Pancreas (tissue), 10 donors: ENCODE measurements around the gene AOPEP. TPM values are rescaled to one million over a fixed set of nuclear protein-coding genes. Genes with fewer than 3 reads are reported as not detected.

Experiments
- ATAC-seq, 4 donors: fragments of 200-7000 bp; cut with Tn5 transposase; one replicate each; pipeline versions ENCODE4 v1.8.0 to v1.9.1; 2020; ENCODE audit warnings: mild to moderate bottlenecking in 4 of 4, moderate library complexity in 4 of 4
- DNase-seq, 6 donors: peaks; one replicate each; pipeline ENCODE4 v3.0.0-alpha.2; 2020
- FAIRE-seq: peaks from 2 replicates; lab custom pipeline; 2012; peaks lifted over from hg19 to GRCh38; lab: Jason Lieb, UNC
- H3K27ac ChIP-seq, 4 donors: fragments of 200-600 bp; sonication (generic); 1 replicate in 3 of 4; 2 replicates in 1 of 4; pipeline versions ENCODE4 v1.5.0 to v1.8.0; 2020
- H3K27me3 ChIP-seq, 4 donors: fragments of 200-600 bp; one replicate each; pipeline ENCODE4 v1.8.0; 2021
- H3K36me3 ChIP-seq, 3 donors: fragments of 200-600 bp; sonication (generic) in 1 of 3; one replicate each; pipeline versions ENCODE4 v1.5.0 to v1.8.0; 2020 to 2021
- H3K4me1 ChIP-seq, 3 donors: fragments of 200-600 bp; one replicate each; pipeline ENCODE4 v1.8.0; 2021
- H3K4me3 ChIP-seq, 4 donors: fragments of 200-600 bp; sonication (generic) in 2 of 4; one replicate each; pipeline versions ENCODE4 v1.5.0 to v1.8.0; 2020 to 2021
- H3K9me3 ChIP-seq, 4 donors: fragments of 200-600 bp; one replicate each; pipeline ENCODE4 v1.8.0; 2021
- WGBS, 2 donors: extraction: QIAGEN DNeasy Blood & Tissue Kit; methylation state at CpG; one replicate each; pipeline ENCODE4 v1.1.7; 2013; 5-methylcytosine and 5-hydroxymethylcytosine counted together
- intact Hi-C, 3 donors: fragments of 100-400 bp; cut with DNase I; formaldehyde crosslinking; loops; one replicate each; pipeline versions ENCODE4 v1.11.1 to v1.14.2; 2022
- polyA plus RNA-seq, 2 donors: library from polyadenylated mRNA; stranded (reverse); fragments of 200-250 nt; gene quantifications; one replicate each; pipeline ENCODE4 v1.2.3, GENCODE V29; 2013
- total RNA-seq, 6 donors: library from RNA; stranded (reverse); fragmentation: NEBNext Ultra II Directional in 4 of 6; extraction: Animal tissue kit (Norgen Biotek cat#: 25700) in 4 of 6; gene quantifications; one replicate each; pipeline versions ENCODE4 v1.2.1 to v1.2.4, GENCODE V29; 2021 to 2023
- TF ChIP-seq, protein P1 (sequence below), 4 donors: fragments of 200-600 bp; sonication (generic) in 3 of 4; IDR thresholded peaks; one replicate each; pipeline versions ENCODE4 v1.5.0 to v1.8.0; 2021; ENCODE audit warnings: antibody characterized with exemption in 4 of 4
- donor health status: healthy with polysubstance abuse.
- donor health status: DM: no; HTN: no; CAD: no; lungs with moderate emphysema.
- donor health status: DM: no; HTN: no; CAD: no.
- donor health status: control.
- donor health status: control.
- donor health status: Bipolar disorder and iron deficiency.
- donor health status: DM: yes; HTN: yes; CAD: no.
- donor health status: DM: no; HTN: no; CAD: no.
- donor health status: DM: no; HTN: no; CAD: no.
- donor health status: DM: yes; HTN: yes; CAD: no.

The AOPEP gene
- total and polyA plus RNA-seq, 8 donors = 50.5 to 140 (median 76.7) TPM

GRCh38 chr9:94932652-94933510, 206.4 kb downstream of the AOPEP start:
- no peak overlapping the region for H3K27ac ChIP-seq
- DNase-seq (no peak), FAIRE-seq (no peak), ATAC-seq (peak in 1 of 4 donors; percentile 25)
- H3K36me3 ChIP-seq = no peaks in the 10 kb centered on the region
- intact Hi-C loops = no loop called here
- no peaks in the 10 kb centered on the region for H3K4me1 ChIP-seq
- H3K9me3 ChIP-seq = no peaks in the 10 kb centered on the region
- H3K27me3 ChIP-seq = no peaks in the 10 kb centered on the region
- H3K4me3 ChIP-seq = no peak overlapping the region
- TF ChIP-seq, protein P1, sequence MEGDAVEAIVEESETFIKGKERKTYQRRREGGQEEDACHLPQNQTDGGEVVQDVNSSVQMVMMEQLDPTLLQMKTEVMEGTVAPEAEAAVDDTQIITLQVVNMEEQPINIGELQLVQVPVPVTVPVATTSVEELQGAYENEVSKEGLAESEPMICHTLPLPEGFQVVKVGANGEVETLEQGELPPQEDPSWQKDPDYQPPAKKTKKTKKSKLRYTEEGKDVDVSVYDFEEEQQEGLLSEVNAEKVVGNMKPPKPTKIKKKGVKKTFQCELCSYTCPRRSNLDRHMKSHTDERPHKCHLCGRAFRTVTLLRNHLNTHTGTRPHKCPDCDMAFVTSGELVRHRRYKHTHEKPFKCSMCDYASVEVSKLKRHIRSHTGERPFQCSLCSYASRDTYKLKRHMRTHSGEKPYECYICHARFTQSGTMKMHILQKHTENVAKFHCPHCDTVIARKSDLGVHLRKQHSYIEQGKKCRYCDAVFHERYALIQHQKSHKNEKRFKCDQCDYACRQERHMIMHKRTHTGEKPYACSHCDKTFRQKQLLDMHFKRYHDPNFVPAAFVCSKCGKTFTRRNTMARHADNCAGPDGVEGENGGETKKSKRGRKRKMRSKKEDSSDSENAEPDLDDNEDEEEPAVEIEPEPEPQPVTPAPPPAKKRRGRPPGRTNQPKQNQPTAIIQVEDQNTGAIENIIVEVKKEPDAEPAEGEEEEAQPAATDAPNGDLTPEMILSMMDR (IDR thresholded peaks at IDR 0.05) = no peak
- WGBS, 2 donors = 82 to 86% methylated on average over 12 of the region's 12 CpGs

- H3K36me3 ChIP-seq = no peaks in the 10 kb centered on the region
- H3K4me3 ChIP-seq = no peak overlapping the region
- H3K4me1 ChIP-seq = no peaks in the 10 kb centered on the region
- 95 to 98% methylated on average over 3 of the region's 3 CpGs for WGBS, 2 donors
- no peak for ATAC-seq
- no peaks in the 10 kb centered on the region for H3K9me3 ChIP-seq
- no peak overlapping the region for H3K27ac ChIP-seq
- TF ChIP-seq, protein P1 (IDR thresholded peaks at IDR 0.05) = no peak
- intact Hi-C loops = no loop called here
- no peaks in the 10 kb centered on the region for H3K27me3 ChIP-seq
- DNase-seq = no peak
- FAIRE-seq = no peak
Observed at GRCh38 chr9:94933511-94933828, 207.0 kb downstream of the AOPEP start.

DNA sequence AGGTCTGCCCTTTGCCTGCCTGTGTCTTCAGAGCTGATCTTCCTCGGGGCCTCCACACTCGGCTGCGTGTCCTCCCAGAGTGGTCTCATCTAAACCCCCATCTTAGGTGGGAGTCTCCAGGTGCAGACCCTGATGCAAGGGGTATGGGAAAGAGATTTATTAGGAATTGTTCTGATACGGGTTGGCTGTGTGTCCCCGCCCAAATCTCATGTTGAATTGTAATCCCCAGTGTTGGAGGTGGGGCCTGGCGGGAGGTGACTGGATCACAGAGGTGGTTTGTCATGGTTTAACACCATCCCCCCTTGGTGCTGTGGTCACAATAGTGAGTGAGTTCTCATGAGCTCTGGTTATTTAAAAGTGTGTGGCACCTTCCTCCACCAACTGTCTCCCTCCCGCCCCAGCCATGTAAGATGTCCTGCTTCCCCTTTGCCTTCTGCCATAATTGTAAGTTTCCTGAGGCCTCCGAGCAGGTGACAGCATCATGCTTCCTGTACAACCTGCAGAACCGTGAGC, 208.4 kb downstream of the AOPEP start:
- H3K4me3 ChIP-seq = no peak overlapping the region
- intact Hi-C loops = no loop called here
- H3K27me3 ChIP-seq = no peaks in the 10 kb centered on the region
- DNase-seq (no peak), FAIRE-seq (no peak), ATAC-seq (no peak)
- no peaks in the 10 kb centered on the region for H3K36me3 ChIP-seq
- H3K27ac ChIP-seq = no peak overlapping the region
- 89 to 93% methylated on average over 9 of the region's 9 CpGs for WGBS, 2 donors
- H3K9me3 ChIP-seq = no peaks in the 10 kb centered on the region
- TF ChIP-seq, protein P1 (IDR thresholded peaks at IDR 0.05) = no peak
- H3K4me1 ChIP-seq = no peaks in the 10 kb centered on the region

DNA sequence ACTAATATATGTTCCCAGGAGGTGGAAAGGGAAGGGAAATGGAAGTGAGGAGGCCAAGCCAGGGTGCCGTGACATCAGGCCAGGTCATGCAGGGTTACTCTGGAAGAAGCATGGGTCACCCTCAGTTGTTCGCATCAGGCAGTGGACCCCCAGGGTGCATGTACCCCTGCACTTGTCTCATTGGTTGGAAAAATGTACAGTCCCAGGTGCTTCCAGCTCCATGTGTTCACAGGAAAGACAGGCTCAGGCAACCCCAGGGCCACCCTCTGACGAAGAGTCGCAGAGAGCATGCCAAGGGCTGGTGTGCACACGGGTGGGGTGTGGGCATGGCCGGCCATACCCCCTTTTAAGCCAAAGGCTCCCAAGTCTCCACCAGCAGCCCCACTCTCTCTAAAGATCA, 208.9 kb downstream of the AOPEP start:
- TF ChIP-seq, protein P1 (IDR thresholded peaks at IDR 0.05) = no peak
- no peak for ATAC-seq
- DNase-seq = no peak
- H3K36me3 ChIP-seq = no peaks in the 10 kb centered on the region
- no peak overlapping the region for H3K4me3 ChIP-seq
- H3K27me3 ChIP-seq = no peaks in the 10 kb centered on the region
- intact Hi-C loops = no loop called here
- no peak for FAIRE-seq
- peaks cover 0 to 4% (median 2%) of the 10 kb centered on the region in 3 donors for H3K4me1 ChIP-seq
- no peaks in the 10 kb centered on the region for H3K9me3 ChIP-seq
- 96 to 97% methylated on average over 6 of the region's 6 CpGs for WGBS, 2 donors
- no peak overlapping the region for H3K27ac ChIP-seq

- intact Hi-C loops = no loop called here
- Histone ChIP-seq H3K4me3 (no peak overlapping the region), H3K4me1 (peaks cover 3 to 13% (median 12%) of the 10 kb centered on the region in 3 donors), H3K27ac (no peak overlapping the region), H3K9me3 (no peaks in the 10 kb centered on the region), H3K36me3 (no peaks in the 10 kb centered on the region), H3K27me3 (no peaks in the 10 kb centered on the region)
- ATAC-seq = peak in 1 of 4 donors; percentile 19
- TF ChIP-seq, protein P1 (IDR thresholded peaks at IDR 0.05) = no peak
- WGBS, 2 donors = 91 to 92% methylated on average over 3 of the region's 3 CpGs
- DNase-seq = no peak
- FAIRE-seq = no peak
Observed at GRCh38 chr9:94936419-94936818, 209.9 kb downstream of the AOPEP start.
